Stimulated activated naive CD8-positive, alpha-beta T cell treated with anti-CD3 and anti-CD28 coated beads, Interleukin-15, Interleukin-2, amounts not matched to agents 100 U/mL and 50 U/mL, for 24 hours (primary cell): ENCODE measurements around the gene PAX9.
A peak's percentile ranks its signal among the peaks of the same experiment; 100 is the strongest.

Source experiments
- ATAC-seq: fragments of 150-1000 bp; cut with Tn5 transposase; one replicate; pipeline ENCODE4 v1.10.0; 2021
- DNase-seq: peaks from one replicate; pipeline ENCODE4 v3.0.0; 2021

PAX9 gene

GRCh38 chr14:36655963-36656686, 5.5 kb upstream of the PAX9 start:
- no peak for ATAC-seq
- DNase-seq: peak; percentile 52

GRCh38 chr14:36656687-36657398, 4.8 kb upstream of the PAX9 start:
- DNase-seq (no peak), ATAC-seq (no peak)

DNA sequence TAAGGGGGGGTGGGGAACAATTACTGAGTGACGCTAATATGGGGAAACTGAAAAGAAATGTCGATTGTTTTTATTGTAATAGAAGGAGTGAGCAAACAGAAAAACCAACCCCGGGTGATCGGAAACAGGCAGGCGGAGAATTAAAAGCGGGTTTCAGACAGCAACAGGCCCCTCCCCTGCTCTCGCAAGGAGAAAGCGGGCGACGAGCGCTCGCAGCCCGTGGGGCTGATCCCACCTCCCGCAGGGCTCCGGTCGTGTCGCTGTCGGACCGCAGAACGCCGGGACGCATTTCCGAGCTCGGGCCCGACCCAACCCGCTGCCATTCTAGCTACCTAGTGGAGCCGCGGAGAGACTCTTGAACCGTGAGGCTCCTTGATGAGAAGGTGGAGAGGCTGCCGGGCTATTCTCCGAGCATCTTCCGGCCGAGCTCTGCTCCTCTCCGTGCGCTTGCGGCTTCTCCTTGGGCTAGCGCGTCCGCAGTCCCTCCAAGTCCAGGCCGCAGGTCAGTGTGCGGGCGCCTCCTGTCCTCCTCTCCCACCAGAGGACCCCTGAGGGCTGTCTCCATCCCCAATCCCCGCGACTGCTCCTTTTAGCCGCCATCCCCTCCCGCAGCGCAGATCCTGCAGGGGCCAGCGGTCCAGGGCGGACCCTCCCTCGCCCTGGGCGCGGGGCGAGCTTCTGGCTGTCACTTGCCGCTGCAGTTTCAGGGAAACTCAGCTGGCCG, 4.1 kb upstream of the PAX9 start:
- ATAC-seq: no peak

DNA sequence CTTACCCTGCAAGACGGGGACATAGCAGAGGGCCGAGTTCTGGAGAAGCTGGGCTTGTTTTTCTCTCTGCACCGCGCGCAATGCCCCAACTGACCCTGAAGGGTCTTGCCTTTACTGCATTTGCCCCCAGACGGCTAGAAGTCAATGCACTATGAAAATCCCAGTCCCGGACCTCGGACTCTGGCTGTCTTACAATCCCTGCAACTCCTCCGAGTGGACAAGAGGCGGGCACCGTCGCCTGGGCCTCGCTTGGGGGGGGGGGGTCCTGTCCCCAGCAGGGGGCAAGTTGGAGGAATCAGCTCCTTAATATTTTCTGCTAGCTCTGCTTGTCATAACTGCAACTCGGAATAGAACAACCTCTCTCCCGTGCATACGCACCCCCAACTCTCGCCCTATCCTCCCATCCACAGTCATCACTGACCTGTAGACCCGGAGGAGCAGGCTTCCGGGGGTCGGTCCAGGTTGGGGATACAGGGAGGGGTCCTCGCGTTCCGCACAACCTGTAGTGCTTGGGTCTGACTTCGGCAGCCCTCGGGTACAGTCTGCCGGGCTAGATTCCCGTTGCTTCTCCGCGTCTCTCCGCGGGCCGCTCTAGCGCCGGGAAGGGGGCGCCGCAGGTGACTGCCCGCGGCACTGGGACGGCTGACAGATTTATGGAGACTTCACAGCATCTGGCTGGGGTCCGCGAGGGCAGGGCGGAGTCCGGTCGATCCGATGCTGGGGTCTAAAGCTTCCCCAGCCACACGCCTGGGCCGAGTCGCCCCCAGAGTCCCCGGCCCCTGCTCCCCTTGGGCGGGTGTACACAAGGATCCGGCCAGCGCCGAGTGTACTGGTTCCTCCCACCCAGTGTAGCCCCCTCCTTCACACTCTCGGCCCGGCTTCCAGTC, 3.3 kb upstream of the PAX9 start:
- DNase-seq (no peak), ATAC-seq (no peak)

More for the DNA sequence above, 4.1 kb upstream of the PAX9 start:
- no peak for DNase-seq

GRCh38 chr14:36659010-36659821, 2.4 kb upstream of the PAX9 start:
- ATAC-seq (no peak), DNase-seq (no peak)

GRCh38 chr14:36659822-36660735, 1.6 kb upstream of the PAX9 start:
- no peak for ATAC-seq
- no peak for DNase-seq

GRCh38 chr14:36660736-36661505, 739 bp upstream of the PAX9 start:
- DNase-seq (no peak), ATAC-seq (no peak)

GRCh38 chr14:36662258-36662542, 540 bp downstream of the PAX9 start:
- no peak for ATAC-seq
- DNase-seq: no peak

DNA sequence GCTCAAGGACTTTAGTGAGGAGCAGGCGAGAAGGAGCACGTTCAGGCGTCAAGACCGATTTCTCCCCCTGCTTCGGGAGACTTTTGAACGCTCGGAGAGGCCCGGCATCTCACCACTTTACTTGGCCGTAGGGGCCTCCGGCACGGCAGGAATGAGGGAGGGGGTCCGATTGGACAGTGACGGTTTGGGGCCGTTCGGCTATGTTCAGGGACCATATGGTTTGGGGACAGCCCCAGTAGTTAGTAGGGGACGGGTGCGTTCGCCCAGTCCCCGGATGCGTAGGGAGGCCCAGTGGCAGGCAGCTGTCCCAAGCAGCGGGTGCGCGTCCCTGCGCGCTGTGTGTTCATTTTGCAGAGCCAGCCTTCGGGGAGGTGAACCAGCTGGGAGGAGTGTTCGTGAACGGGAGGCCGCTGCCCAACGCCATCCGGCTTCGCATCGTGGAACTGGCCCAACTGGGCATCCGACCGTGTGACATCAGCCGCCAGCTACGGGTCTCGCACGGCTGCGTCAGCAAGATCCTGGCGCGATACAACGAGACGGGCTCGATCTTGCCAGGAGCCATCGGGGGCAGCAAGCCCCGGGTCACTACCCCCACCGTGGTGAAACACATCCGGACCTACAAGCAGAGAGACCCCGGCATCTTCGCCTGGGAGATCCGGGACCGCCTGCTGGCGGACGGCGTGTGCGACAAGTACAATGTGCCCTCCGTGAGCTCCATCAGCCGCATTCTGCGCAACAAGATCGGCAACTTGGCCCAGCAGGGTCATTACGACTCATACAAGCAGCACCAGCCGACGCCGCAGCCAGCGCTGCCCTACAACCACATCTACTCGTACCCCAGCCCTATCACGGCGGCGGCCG, 1.1 kb downstream of the PAX9 start:
- no peak for DNase-seq
- no peak for ATAC-seq

GRCh38 chr14:36663404-36664321, 2.0 kb downstream of the PAX9 start:
- no peak for DNase-seq

GRCh38 chr14:36664322-36665193, 2.9 kb downstream of the PAX9 start:
- DNase-seq (no peak), ATAC-seq (no peak)

More at GRCh38 chr14:36663404-36664321, 2.0 kb downstream of the PAX9 start:
- no peak for ATAC-seq

GRCh38 chr14:36665887-36666415, 4.3 kb downstream of the PAX9 start:
- DNase-seq (no peak), ATAC-seq (no peak)

- ATAC-seq (peak; percentile 16), DNase-seq (no peak)
Measured at GRCh38 chr14:36666416-36667206, 5.0 kb downstream of the PAX9 start.

- DNase-seq (no peak), ATAC-seq (no peak)
Measured at GRCh38 chr14:36667679-36668078, 6.0 kb downstream of the PAX9 start.

- DNase-seq (no peak), ATAC-seq (no peak)
Measured at GRCh38 chr14:36671149-36671548, 9.5 kb downstream of the PAX9 start.
